Measurements from ENCODE around the gene FTCD.

DNA sequence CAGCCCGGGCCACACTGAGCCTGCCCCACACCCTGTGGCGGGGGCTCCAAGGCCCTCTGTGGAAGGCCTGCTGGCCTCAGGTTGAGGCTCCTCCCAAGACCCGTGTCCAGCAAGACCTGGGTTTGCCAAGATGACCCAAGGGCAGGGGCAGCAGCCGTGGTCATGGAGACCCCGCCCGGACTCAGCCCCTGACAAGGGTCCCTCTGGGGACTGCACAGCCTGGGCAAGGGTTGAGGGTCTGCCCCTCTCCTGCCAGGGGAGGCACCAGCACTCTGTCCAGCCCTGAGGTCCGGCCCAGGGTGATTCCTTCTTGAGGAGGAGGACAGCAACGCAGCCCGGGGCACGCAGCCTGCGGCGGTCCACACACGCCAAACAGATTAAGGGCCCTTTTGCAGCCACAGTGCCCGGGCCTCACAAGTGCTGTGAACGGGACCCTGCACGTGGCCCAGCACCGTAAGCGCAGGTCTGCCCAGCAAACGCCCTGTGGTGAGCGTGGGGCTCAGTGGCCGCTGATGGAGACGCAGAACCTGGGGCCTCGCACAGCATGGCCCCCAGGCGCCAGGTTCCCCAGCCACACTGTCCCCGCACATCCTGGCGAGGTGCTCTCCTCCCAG lies 25.5 kb upstream of the FTCD start:
- TF ChIP-seq, protein P1, sequence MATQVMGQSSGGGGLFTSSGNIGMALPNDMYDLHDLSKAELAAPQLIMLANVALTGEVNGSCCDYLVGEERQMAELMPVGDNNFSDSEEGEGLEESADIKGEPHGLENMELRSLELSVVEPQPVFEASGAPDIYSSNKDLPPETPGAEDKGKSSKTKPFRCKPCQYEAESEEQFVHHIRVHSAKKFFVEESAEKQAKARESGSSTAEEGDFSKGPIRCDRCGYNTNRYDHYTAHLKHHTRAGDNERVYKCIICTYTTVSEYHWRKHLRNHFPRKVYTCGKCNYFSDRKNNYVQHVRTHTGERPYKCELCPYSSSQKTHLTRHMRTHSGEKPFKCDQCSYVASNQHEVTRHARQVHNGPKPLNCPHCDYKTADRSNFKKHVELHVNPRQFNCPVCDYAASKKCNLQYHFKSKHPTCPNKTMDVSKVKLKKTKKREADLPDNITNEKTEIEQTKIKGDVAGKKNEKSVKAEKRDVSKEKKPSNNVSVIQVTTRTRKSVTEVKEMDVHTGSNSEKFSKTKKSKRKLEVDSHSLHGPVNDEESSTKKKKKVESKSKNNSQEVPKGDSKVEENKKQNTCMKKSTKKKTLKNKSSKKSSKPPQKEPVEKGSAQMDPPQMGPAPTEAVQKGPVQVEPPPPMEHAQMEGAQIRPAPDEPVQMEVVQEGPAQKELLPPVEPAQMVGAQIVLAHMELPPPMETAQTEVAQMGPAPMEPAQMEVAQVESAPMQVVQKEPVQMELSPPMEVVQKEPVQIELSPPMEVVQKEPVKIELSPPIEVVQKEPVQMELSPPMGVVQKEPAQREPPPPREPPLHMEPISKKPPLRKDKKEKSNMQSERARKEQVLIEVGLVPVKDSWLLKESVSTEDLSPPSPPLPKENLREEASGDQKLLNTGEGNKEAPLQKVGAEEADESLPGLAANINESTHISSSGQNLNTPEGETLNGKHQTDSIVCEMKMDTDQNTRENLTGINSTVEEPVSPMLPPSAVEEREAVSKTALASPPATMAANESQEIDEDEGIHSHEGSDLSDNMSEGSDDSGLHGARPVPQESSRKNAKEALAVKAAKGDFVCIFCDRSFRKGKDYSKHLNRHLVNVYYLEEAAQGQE (IDR thresholded peaks at IDR 0.05; ENCODE audit: low read depth) = no peak
- TF ChIP-seq YY1 (IDR thresholded peaks at IDR 0.05; ENCODE audit: low read depth) = no peak
